Embryonic facial prominence (tissue), 1 donor: Measurements from ENCODE around the gene KIF22.
A peak's percentile ranks its signal among the peaks of the same experiment; 100 is the strongest.

Source experiments
- DNase-seq: peaks from one replicate; pipeline ENCODE4 v3.0.0-alpha.2; 2016; ENCODE audit errors: extremely low spot score

The KIF22 gene

DNA sequence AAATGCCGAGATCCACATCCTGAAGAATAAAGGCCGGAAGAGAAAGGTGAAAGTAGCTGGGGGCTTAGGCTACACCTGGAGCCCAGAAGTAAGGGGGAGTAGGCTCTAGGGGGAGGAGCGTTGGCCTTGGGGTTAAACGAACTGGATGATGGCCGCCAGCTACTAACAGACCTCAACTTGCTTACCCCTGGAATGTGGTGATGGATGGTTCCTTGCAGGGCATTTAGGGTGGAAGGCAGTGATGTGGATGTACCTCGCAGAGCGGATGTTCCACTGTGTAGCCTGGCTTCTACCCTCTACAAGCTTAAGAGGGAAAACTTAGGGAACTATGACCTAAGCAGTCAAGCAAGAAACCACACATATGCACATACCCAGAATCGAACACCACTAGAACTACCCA, 13.5 kb downstream of the KIF22 start:
- no peak for DNase-seq

DNA sequence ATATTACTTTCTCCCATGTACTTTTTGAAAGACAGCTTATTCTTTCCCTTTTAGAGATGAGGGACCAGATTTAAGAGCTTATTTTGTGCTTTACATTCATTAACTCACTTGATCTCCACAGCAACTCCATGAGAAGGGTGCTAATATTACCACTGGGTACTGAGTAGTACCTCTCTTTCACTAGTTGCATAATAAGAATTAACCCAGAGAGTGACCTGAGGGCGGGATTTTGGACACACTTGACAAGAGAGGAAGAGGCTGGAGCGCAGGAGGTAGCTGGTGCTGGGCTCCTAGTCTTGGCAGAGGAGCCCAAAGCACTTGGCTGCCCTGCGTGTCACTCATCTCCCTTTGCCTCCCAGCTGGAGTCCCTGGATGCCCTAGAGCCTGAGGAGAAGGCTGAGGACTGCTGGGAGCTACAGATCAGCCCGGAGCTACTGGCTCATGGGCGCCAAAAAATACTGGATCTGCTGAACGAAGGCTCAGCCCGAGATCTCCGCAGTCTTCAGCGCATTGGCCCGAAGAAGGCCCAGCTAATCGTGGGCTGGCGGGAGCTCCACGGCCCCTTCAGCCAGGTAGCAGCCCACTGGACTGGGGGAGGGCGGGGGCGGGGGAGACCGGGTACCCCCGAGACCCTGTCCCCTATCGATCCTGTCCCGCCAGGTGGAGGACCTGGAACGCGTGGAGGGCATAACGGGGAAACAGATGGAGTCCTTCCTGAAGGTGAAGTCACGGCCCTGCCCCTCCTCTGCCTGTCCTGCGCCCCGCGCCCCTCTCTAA, 14.1 kb downstream of the KIF22 start:
- DNase-seq: no peak

DNA sequence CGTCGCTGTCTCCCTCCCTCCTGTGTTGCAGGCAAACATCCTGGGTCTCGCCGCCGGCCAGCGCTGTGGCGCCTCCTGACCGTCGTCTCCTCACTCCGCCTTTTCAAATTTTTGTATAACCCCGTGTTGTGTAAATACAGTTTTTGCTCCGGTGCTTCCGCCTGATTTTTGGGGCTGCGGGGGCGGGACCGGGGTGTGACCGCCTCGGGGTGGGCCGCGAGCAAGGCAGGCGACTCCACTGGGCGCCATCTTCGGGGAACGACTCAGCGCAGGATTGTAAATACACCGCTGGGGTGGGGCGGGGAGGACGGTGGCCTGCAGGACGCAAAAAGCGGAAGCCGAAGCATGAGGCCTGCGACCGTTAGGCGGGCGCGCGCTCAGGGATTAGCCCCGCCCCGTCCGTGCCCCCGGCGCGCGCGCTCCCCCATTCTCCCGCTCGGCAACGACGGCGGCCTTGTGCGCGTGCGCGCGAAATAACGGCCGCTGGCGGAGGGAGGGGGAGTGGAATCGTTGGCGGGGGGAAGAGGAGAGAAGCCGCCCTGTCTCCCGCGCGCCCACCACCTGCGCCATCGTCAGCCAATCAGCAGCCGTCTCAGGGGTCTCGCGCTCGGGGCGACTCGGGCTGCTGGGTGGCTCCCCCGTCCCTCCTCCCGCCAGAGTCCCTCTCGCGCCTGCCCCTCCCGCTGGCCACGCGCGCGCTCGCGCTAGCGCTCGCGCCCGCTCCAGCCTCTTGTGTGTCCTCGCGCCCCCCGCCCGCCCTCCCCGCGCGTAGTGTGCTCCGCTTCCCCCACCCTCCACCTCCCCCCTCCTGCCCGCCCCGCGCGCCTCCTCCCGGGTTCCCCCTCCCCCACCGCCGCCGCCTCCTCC, 14.9 kb downstream of the KIF22 start:
- peak; percentile 96 for DNase-seq

DNA sequence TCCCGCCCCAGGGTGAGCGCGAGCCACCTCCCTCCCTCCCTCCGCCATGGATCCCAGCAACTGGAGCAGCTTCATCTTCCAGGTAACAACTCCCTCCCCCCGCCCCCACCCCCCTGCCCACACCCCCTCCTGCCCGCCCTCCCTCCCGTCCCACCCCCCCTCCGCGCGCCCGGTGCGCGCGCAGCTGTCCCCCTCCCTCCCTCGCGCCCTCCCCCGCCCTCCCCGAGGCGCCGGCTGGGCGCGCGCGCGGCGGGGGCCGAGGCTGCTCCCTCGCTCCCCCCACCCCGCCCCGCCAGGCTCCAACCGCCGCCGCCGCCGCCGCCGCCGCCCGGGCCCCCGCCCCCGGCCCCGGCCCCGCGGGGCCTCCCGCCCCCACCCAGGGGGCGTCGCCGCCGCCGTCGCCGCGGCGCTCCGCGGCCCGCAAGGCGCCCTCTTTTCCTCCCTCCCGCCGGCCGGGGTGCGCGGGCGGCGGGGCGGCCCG, 15.6 kb downstream of the KIF22 start, which contains the start of gene MAZ:
TSS of gene MAZ (plus strand) at position 431 of the 481 bp plus-strand sequence. CDS start 173 bp downstream, outside the sequence.
- peak; percentile 86 for DNase-seq

DNA sequence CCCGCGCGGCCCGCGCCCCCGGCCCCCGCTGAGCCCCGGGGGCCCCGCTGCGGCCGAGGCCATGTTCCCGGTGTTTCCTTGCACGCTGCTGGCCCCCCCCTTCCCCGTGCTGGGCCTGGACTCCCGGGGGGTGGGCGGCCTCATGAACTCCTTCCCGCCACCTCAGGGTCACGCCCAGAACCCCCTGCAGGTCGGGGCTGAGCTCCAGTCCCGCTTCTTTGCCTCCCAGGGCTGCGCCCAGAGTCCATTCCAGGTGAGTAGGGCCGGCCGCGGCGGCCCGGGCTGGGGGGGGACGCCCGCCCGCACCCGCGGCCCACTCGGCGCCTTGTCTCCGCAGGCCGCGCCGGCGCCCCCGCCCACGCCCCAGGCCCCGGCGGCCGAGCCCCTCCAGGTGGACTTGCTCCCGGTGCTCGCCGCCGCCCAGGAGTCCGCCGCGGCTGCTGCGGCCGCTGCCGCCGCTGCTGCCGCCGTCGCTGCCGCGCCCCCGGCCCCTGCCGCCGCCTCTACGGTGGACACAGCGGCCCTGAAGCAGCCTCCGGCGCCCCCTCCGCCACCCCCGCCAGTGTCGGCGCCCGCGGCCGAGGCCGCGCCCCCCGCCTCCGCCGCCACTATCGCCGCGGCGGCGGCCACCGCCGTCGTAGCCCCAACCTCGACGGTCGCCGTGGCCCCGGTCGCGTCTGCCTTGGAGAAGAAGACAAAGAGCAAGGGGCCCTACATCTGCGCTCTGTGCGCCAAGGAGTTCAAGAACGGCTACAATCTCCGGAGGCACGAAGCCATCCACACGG, 16.3 kb downstream of the KIF22 start:
- DNase-seq: no peak

DNA sequence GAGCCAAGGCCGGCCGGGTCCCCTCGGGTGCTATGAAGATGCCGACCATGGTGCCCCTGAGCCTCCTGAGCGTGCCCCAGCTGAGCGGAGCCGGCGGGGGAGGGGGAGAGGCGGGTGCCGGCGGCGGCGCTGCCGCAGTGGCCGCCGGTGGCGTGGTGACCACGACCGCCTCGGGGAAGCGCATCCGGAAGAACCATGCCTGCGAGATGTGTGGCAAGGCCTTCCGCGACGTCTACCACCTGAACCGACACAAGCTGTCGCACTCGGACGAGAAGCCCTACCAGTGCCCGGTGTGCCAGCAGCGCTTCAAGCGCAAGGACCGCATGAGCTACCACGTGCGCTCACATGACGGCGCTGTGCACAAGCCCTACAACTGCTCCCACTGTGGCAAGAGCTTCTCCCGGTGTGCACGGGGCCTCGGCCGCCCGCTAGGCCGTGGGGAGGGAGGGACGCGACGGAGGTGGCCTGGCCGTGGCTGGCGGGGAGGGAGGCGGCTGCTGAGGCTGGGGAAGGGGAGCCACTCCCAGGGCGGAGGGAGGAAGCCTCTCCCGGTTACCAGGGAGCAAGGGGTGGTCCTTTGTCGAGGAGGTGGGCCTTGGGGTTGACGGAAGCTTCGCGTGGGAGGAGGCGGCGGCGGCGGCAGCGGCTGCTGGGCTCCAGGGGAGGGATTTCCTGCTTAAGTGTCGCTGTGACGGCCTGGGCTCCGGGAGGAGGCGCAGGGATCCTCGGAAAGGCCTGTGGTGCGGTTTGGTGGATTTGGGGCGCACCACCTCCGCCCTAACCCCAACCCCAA, 17.1 kb downstream of the KIF22 start:
- DNase-seq: no peak

DNA sequence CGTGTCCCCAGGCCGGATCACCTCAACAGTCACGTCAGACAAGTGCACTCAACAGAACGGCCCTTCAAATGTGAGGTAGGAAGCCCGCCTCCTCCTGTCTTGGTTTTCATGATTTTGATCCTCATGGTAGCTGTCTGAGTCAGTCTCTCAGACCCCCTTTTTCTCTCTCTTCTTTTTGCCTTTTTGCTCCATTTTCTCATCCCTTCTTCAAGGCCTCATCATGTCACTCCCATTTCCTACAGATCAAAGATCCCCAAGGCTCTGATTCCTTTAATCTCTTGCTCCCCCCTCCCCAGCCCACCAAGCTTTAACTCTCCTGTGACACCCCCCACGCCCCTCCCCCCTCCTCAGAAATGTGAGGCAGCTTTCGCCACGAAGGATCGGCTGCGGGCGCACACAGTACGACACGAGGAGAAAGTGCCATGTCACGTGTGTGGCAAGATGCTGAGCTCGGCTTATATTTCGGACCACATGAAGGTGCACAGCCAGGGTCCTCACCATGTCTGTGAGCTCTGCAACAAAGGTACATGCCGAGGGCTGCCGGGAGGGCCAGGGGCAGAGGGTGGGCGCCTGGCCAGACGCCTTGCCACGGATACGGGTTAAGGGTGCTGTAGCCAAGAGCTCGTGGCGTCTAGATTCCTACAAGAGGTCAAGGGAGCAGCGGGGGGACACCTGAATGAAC, 17.8 kb downstream of the KIF22 start:
- no peak for DNase-seq

DNA sequence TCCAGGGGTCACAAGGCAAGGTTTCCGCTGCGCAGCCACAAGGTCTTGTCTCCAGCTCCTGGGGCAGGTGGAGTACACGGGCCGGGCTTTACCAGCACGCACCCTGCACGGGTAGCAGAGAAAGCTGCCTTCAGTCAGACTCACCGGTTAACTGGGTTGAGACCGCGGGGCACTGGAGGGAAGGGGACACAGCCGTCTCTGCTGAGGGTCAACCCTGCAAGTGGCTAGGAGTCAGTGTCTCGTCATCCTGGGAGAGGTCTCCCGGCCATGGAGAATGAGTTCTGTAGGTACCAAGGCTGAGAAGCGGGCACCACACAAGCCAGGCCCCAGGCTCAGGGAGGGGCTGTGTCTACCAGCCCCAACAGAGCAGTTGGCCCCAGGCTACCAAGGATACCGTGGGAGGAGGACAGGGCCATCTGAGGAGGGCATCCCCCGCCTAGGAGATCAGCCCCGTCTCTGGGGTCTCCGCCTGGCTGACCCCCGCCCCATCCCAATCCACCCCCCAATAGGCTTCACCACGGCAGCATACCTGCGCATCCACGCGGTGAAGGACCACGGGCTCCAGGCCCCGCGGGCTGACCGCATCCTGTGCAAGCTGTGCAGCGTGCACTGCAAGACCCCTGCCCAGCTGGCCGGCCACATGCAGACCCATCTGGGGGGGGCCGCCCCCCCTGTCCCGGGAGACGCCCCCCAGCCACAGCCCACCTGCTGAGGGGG, 18.6 kb downstream of the KIF22 start:
- DNase-seq: no peak

DNA sequence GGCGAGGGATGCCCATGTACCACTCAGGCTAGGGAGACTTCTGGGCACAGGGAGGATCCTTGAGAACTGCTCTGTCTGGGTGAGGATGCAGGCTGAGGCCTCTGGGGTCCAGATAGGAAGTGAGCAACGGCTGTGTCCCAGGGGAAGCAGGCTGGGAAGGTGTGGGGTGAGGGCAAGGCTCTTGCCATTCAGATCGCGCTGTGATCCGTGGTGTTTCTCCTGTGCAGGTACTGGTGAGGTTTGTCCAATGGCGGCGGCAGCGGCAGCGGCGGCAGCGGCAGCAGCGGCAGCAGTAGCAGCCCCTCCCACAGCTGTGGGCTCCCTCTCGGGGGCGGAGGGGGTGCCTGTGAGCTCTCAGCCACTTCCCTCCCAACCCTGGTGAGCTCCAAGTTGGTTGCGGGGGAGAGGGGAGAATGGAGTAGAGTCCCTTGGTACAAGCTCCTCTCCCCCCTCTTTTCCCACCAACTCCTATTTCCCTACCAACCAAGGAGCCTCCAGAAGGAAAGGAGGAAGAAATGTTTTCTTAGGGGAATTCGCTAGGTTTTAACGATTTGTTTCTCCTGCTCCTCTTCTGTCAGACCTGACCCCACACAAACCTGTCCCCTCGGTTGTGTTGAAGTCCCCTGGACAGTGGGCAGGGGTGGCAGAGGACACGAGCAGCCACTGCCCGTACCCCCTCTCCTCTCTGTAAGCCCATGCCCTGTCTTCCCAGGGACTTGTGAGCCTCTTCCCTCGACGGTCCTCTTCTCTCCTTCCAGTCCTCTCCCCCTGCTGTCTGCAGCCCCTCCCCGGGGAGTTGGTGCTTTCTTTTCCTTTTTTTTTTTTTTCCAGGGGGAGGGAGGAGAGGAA, 19.5 kb downstream of the KIF22 start:
- DNase-seq: no peak

DNA sequence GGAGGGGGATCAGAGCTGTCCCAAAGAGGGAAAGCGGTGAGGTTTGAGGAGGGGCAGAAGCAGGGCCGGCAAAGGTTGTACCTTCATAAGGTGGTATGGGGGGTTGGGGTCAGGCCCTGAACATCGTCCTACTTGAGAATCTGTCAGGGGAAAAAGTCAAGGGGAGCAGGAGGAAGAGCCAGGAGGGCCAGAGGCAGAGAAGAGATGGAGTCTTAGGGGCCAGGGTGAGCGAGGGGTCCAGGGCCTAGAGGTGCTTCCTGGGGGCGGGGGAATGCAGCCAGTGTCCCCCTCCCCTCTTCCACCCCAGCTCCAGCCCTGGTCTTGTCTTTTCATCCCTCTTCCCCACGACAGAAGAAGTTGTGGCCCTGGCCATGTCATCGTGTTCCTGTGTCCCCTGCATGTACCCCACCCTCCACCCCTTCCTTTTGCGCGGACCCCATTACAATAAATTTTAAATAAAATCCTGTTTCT, 20.2 kb downstream of the KIF22 start:
- DNase-seq: no peak

DNA sequence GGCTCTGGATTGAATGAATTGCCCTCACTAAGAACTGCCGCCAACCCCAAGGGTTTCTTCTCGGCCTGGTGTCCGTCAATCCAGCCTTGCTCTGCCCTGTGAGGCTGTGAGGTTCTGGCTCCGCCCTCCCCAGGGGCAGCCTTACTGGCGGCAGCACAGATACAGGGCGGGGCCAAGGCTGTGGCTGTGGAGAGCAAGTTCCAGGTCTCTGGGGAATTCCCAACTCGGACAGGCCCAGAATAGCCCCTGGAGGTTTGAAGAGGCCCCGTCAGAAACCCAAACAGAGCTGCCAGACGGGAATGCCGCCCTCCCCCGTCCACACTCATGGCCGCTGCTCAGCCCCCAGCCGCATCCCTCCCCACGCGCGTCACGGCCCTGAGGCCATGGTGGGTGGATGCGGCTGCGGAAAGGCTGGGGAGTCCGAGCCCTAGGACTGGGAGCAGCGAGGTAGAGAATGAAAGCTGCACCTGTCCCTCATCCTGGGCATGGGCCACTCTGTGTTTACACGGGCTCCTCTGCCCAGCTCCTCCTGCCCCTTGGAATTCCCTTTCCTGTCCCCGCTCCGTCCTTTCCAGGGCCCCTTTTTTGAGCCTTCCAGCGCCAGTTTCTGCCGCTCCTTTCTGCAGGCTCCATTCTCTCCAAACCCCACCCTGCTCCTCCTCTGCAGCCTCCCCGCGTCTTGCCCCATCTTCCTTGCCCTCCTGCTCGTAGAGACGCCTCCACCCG, 20.8 kb downstream of the KIF22 start:
- DNase-seq: no peak

DNA sequence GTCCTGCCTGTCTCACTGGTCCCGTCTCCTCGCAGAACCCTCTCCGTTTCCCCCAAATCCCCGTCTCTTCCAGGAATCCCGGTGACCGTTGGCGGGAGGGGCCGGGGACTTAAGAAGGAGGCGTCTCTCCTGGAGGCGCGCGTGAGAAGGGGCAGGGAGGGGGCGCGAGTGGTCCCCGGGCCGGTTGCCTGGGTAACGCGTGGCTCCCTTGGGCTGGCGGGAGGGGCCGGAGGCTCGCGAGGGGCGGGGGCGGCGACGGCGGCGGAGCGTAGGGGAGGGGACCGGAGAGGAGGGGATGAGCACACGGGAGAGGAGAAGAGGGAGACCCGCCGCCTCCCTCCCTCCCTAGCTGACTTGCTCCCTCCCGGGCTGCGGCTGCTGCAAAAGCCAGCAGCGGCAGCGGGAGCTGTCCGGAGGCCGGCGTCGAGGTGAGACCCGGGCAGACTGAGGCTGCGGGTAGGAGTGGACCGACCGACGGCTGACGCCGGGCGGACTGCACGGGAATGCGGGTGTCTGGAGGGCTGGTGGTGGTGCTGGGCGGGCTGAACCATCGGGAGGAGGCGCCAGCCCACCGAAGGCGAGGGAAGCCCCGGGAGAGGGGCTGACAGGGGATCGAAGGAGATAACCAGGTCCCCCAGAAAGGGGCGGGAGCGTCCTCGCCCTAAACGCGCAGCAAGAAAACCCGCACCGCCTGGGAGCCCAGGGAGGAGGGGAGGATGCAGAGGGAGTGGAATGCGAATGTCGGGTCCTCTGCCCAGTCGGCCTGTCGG, 21.5 kb downstream of the KIF22 start, which contains the start of gene PRRT2:
TSS of gene PRRT2 (plus strand) at position 298 of the 770 bp plus-strand sequence. CDS start 862 bp downstream, outside the sequence.
- no peak for DNase-seq

DNA sequence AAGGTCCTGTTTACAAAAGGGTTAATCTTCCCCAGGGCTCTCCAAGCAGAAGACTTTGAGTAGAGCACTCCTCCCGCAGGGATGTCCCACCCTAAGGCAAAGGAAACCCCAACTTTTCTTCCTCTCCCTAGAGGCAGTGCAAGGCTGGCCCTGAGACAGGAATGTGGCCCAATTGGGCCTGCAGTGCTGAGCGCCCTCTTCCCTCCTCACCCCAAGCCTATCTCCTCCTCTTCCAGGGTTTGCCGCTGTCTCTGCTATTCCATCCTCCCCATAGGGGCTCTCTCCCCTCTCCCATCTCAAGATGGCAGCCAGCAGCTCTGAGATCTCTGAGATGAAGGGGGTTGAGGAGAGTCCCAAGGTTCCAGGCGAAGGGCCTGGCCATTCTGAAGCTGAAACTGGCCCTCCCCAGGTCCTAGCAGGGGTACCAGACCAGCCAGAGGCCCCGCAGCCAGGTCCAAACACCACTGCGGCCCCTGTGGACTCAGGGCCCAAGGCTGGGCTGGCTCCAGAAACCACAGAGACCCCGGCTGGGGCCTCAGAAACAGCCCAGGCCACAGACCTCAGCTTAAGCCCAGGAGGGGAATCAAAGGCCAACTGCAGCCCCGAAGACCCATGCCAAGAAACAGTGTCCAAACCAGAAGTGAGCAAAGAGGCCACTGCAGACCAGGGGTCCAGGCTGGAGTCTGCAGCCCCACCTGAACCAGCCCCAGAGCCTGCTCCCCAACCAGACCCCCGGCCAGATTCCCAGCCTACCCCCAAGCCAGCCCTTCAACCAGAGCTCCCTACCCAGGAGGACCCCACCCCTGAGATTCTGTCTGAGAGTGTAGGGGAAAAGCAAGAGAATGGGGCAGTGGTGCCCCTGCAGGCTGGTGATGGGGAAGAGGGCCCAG, 22.4 kb downstream of the KIF22 start:
- no peak for DNase-seq

DNA sequence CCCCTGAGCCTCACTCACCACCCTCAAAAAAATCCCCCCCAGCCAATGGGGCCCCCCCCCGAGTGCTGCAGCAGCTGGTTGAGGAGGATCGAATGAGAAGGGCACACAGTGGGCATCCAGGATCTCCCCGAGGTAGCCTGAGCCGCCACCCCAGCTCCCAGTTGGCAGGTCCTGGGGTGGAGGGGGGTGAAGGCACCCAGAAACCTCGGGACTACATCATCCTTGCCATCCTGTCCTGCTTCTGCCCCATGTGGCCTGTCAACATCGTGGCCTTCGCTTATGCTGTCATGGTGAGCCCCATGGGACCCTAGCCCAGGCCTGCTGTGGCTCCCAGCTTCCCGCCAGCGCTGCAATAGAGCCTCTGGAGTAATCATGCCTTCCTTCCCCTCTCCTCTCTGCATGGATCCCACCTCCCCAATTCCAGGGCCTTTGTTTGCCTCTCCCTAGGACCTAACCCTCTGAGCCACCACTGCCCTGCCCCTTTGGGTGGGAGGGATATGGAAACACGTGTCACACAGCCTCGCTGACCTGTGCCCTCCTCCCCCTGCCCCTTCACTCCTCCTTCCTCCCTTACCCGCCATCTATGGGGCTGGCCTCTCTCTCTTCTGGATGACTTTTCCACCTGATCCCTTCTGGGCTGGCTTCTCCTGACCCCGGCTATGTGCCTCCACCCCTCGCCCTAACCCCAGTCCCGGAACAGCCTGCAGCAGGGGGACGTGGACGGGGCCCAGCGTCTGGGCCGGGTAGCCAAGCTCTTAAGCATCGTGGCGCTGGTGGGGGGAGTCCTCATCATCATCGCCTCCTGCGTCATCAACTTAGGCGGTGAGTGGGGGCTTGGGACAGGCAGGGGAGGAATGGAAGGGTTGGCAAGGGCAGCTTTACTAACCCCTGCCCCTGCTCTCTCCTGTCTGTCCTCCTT, 23.4 kb downstream of the KIF22 start:
- no peak for DNase-seq

DNA sequence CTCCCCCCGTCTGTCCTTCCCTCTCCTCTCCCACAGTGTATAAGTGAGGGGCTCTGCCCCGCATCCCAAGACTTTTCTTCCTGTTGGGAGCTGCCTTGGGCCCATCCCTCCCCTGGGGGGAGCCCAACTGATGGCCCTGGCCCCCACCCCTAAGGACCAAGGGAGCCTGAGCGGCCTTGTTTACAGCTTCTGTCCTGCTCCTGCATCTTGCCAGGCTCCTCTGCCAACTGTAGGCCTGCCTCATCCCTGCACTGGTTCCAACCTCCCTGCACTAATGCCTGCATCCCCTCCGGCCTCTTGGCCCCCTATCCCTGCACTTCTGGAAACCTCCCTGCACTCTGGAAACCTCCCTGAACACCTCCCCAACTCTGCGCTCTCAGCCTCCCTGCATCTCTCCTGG, 24.0 kb downstream of the KIF22 start:
- no peak for DNase-seq
